Suprapubic skin (tissue), 4 donors: ENCODE measurements around the gene IPO13.

ENCODE experiments used
- CTCF ChIP-seq, 2 donors: fragments of 200-600 bp in 1 of 2; fragments of 450-650 bp in 1 of 2; sonication (generic) in 1 of 2; IDR thresholded peaks; one replicate each; pipeline ENCODE4 v1.5.1; 2016 to 2019; ENCODE audit warnings: antibody characterized with exemption in 2 of 2, mild to moderate bottlenecking in 1 of 2, moderate library complexity in 1 of 2
- EP300 ChIP-seq: sonication (generic); formaldehyde crosslinking; IDR thresholded peaks from one replicate; pipeline ENCODE4 v1.6.1; 2017; ENCODE audit warnings: antibody characterized with exemption
- POLR2A ChIP-seq, 2 donors: fragments of 450-650 bp; IDR thresholded peaks; one replicate each; pipeline ENCODE4 v1.6.1; 2017; ENCODE audit warnings: antibody characterized with exemption in 2 of 2, mild to moderate bottlenecking in 2 of 2, moderate library complexity in 2 of 2
- POLR2AphosphoS5 ChIP-seq, 3 donors: sonication (generic); formaldehyde crosslinking; IDR thresholded peaks; one replicate each; pipeline ENCODE4 v1.6.1; 2017; ENCODE audit warnings: antibody characterized with exemption in 3 of 3

- TF ChIP-seq POLR2A (IDR thresholded peaks at IDR 0.05), result no peak
- TF ChIP-seq CTCF (IDR thresholded peaks at IDR 0.05), result no peak
- TF ChIP-seq EP300, result no peak
- TF ChIP-seq POLR2AphosphoS5 (IDR thresholded peaks at IDR 0.05), result no peak
Measured at GRCh38 chr1:43935711-43936427, 10.9 kb upstream of the IPO13 start.
